Activated CD4-positive, alpha-beta memory T cell treated with anti-CD3 and anti-CD28 coated beads for 36 hours (primary cell): ENCODE measurements around the gene EFL1. TPM values are rescaled to one million over a fixed set of nuclear protein-coding genes. Genes with fewer than 3 reads are reported as not detected.
"Not testable (repeated sequence)": the region's sequence is repeated elsewhere in the genome, so short reads cannot be mapped to it uniquely, and the experiment has no call there.

ENCODE experiments used
- CTCF ChIA-PET: fragments of 350-600 bp; sonication (Branson Sonifier 250); formaldehyde crosslinking; loops from one replicate; lab custom pipeline; 2021; ENCODE audit warnings: antibody characterized with exemption, inconsistent platforms; lab: Charles Lee
- POLR2A ChIA-PET: fragments of 350-600 bp; sonication (Branson Sonifier 250); formaldehyde crosslinking; loops from one replicate; lab custom pipeline; 2021; ENCODE audit warnings: antibody characterized with exemption; lab: Charles Lee
- DNase-seq: peaks from one replicate; pipeline ENCODE4 v3.0.0-alpha.2; 2020
- H3K27ac Mint-ChIP-seq: one replicate; pipeline ENCODE4 v1.8.0; 2021; ENCODE audit warnings: mixed read lengths
- H3K27me3 Mint-ChIP-seq: one replicate; pipeline ENCODE4 v1.8.0; 2021; ENCODE audit warnings: mixed read lengths
- H3K36me3 Mint-ChIP-seq: one replicate; pipeline ENCODE4 v1.8.0; 2021; ENCODE audit warnings: mixed read lengths
- H3K4me1 Mint-ChIP-seq: one replicate; pipeline ENCODE4 v1.8.0; 2021; ENCODE audit warnings: low read depth, mixed read lengths
- H3K4me3 Mint-ChIP-seq: one replicate; pipeline ENCODE4 v1.8.0; 2021; ENCODE audit warnings: mild to moderate bottlenecking, mixed read lengths
- H3K9me3 Mint-ChIP-seq: one replicate; pipeline ENCODE4 v1.8.0; 2021; ENCODE audit warnings: mixed read lengths
- intact Hi-C: fragments of 100-400 bp; cut with micrococcal nuclease; formaldehyde crosslinking; loops from one replicate; pipeline ENCODE4 v1.15.1; 2023
- total RNA-seq, 2 experiments: library from RNA; stranded (reverse); gene quantifications; one replicate each; pipeline ENCODE4 v1.2.3, GENCODE V29; 2021

EFL1 gene
- total RNA-seq, 2 experiments from 2014 or later = 27.7 to 28.1 TPM

GRCh38 chr15:82231233-82231632 is 31.3 kb downstream of the EFL1 start:
- peaks cover 3% of the 10 kb centered on the region for H3K4me1 Mint-ChIP-seq
- H3K4me3 Mint-ChIP-seq = no peak overlapping the region
- intact Hi-C loops = no loop called here
- no peak overlapping the region for H3K27ac Mint-ChIP-seq
- POLR2A ChIA-PET = no interaction called here
- CTCF ChIA-PET = no interaction called here
- peaks cover 34% of the 10 kb centered on the region for H3K36me3 Mint-ChIP-seq
- H3K9me3 Mint-ChIP-seq = no peaks in the 10 kb centered on the region
- H3K27me3 Mint-ChIP-seq = no peaks in the 10 kb centered on the region
- no peak for DNase-seq

GRCh38 chr15:82228750-82229149 is 33.8 kb downstream of the EFL1 start:
- H3K9me3 Mint-ChIP-seq = no peaks in the 10 kb centered on the region
- H3K4me1 Mint-ChIP-seq = peaks cover 3% of the 10 kb centered on the region
- no peaks in the 10 kb centered on the region for H3K27me3 Mint-ChIP-seq
- H3K36me3 Mint-ChIP-seq = peaks cover 34% of the 10 kb centered on the region
- ChIA-PET POLR2A (no interaction called here), CTCF (no interaction called here)
- no peak overlapping the region for H3K27ac Mint-ChIP-seq
- intact Hi-C loops = no loop called here
- no peak for DNase-seq
- no peak overlapping the region for H3K4me3 Mint-ChIP-seq

GRCh38 chr15:82221535-82221934 is 41.0 kb downstream of the EFL1 start:
- H3K27me3 Mint-ChIP-seq, H3K27ac Mint-ChIP-seq, H3K4me3 Mint-ChIP-seq, intact Hi-C loops, H3K4me1 Mint-ChIP-seq, H3K9me3 Mint-ChIP-seq, POLR2A ChIA-PET, CTCF ChIA-PET: not testable (repeated sequence)
- DNase-seq = peak; percentile 22
- H3K36me3 Mint-ChIP-seq = peaks cover 26% of the 10 kb centered on the region

GRCh38 chr15:82216092-82216491 is 46.4 kb downstream of the EFL1 start:
- H3K27ac Mint-ChIP-seq, H3K27me3 Mint-ChIP-seq, POLR2A ChIA-PET, H3K4me3 Mint-ChIP-seq, H3K4me1 Mint-ChIP-seq, DNase-seq, H3K9me3 Mint-ChIP-seq, intact Hi-C loops: not testable (repeated sequence)
- H3K36me3 Mint-ChIP-seq = peaks cover 32% of the 10 kb centered on the region
- CTCF ChIA-PET = interaction anchor here (0.7 kb wide), 1 partner anchor 186 kb away, joined by 3 read pairs; no protein-coding TSS in a partner anchor

- H3K9me3 Mint-ChIP-seq, H3K27ac Mint-ChIP-seq, DNase-seq, H3K4me1 Mint-ChIP-seq, H3K4me3 Mint-ChIP-seq, intact Hi-C loops, CTCF ChIA-PET, POLR2A ChIA-PET, H3K27me3 Mint-ChIP-seq: not testable (repeated sequence)
- peaks cover 28% of the 10 kb centered on the region for H3K36me3 Mint-ChIP-seq
Observed at GRCh38 chr15:82212201-82212600, 50.3 kb downstream of the EFL1 start.

GRCh38 chr15:82210066-82210597 is 52.4 kb downstream of the EFL1 start:
- H3K36me3 Mint-ChIP-seq = peaks cover 23% of the 10 kb centered on the region
- POLR2A ChIA-PET, H3K9me3 Mint-ChIP-seq, CTCF ChIA-PET, intact Hi-C loops, DNase-seq, H3K27me3 Mint-ChIP-seq, H3K4me1 Mint-ChIP-seq, H3K4me3 Mint-ChIP-seq, H3K27ac Mint-ChIP-seq: not testable (repeated sequence)

- H3K27me3 Mint-ChIP-seq, H3K36me3 Mint-ChIP-seq, intact Hi-C loops, H3K4me1 Mint-ChIP-seq, H3K9me3 Mint-ChIP-seq, H3K4me3 Mint-ChIP-seq, DNase-seq, POLR2A ChIA-PET, CTCF ChIA-PET, H3K27ac Mint-ChIP-seq: not testable (repeated sequence)
Observed at GRCh38 chr15:82204575-82204974, 58.0 kb downstream of the EFL1 start.

GRCh38 chr15:82197733-82198594 is 64.6 kb downstream of the EFL1 start:
- peaks cover 8% of the 10 kb centered on the region for H3K36me3 Mint-ChIP-seq
- H3K27ac Mint-ChIP-seq = no peak overlapping the region
- POLR2A ChIA-PET = no interaction called here
- no peak overlapping the region for H3K4me3 Mint-ChIP-seq
- H3K27me3 Mint-ChIP-seq = no peaks in the 10 kb centered on the region
- CTCF ChIA-PET = interaction anchor here (0.6 to 1.2 kb wide), 8 partner anchors 11 to 1183 kb away, joined by 3 to 10 read pairs (median 4); no protein-coding TSS in a partner anchor
- H3K9me3 Mint-ChIP-seq = no peaks in the 10 kb centered on the region
- DNase-seq = peak; percentile 62
- intact Hi-C loops = loop anchor here (1.0 to 2.0 kb wide), 2 partner anchors 90 to 717 kb away; no protein-coding TSS in a partner anchor
- H3K4me1 Mint-ChIP-seq = no peaks in the 10 kb centered on the region

GRCh38 chr15:82196353-82196752 is 66.2 kb downstream of the EFL1 start:
- intact Hi-C loops = no loop called here
- ChIA-PET CTCF (interaction anchor here (1.0 to 1.3 kb wide), 2 partner anchors 88 to 716 kb away, joined by 3 to 6 read pairs; no protein-coding TSS in a partner anchor), POLR2A (no interaction called here)
- Mint-ChIP-seq H3K27ac (no peak overlapping the region), H3K4me1 (no peaks in the 10 kb centered on the region), H3K27me3 (no peaks in the 10 kb centered on the region), H3K36me3 (peaks cover 10% of the 10 kb centered on the region), H3K4me3 (no peak overlapping the region), H3K9me3 (no peaks in the 10 kb centered on the region)
- no peak for DNase-seq

- H3K27me3 Mint-ChIP-seq, intact Hi-C loops, H3K36me3 Mint-ChIP-seq, H3K4me3 Mint-ChIP-seq, H3K4me1 Mint-ChIP-seq, H3K27ac Mint-ChIP-seq, POLR2A ChIA-PET, DNase-seq, H3K9me3 Mint-ChIP-seq: not testable (repeated sequence)
- CTCF ChIA-PET = interaction anchor here (1.3 kb wide), 1 partner anchor 88 kb away, joined by 6 read pairs; no protein-coding TSS in a partner anchor
Observed at GRCh38 chr15:82195818-82196217, 66.7 kb downstream of the EFL1 start.

- H3K4me3 Mint-ChIP-seq, H3K27me3 Mint-ChIP-seq, intact Hi-C loops, H3K4me1 Mint-ChIP-seq, H3K9me3 Mint-ChIP-seq, DNase-seq, POLR2A ChIA-PET, H3K27ac Mint-ChIP-seq: not testable (repeated sequence)
- peaks cover 14% of the 10 kb centered on the region for H3K36me3 Mint-ChIP-seq
- CTCF ChIA-PET = interaction anchor here (1.1 kb wide), 1 partner anchor 86 kb away, joined by 4 read pairs; no protein-coding TSS in a partner anchor
Observed at GRCh38 chr15:82194488-82194887, 68.0 kb downstream of the EFL1 start.

GRCh38 chr15:82193435-82193834 is 69.1 kb downstream of the EFL1 start:
- H3K9me3 Mint-ChIP-seq, H3K27me3 Mint-ChIP-seq, POLR2A ChIA-PET, DNase-seq, intact Hi-C loops, H3K27ac Mint-ChIP-seq, H3K4me3 Mint-ChIP-seq, H3K4me1 Mint-ChIP-seq, CTCF ChIA-PET: not testable (repeated sequence)
- H3K36me3 Mint-ChIP-seq = peaks cover 16% of the 10 kb centered on the region
